ENCODE results near the gene COG5.

- no peak for TF ChIP-seq CTCF (IDR thresholded peaks at IDR 0.05)
- TF ChIP-seq POLR2A (IDR thresholded peaks at IDR 0.05): no peak
These were observed 389.9 kb downstream of the COG5 start for GRCh38 chr7:107173691-107174406.
